ENCODE measurements around the gene GLIS1. TPM values are rescaled to one million over a fixed set of nuclear protein-coding genes. Genes with fewer than 3 reads are reported as not detected.

GLIS1 gene
- polyA plus RNA-seq, 1 donor (not counting 4 experiments of a cell fraction or from before 2014, with no cell fraction given) = not detected

GRCh38 chr1:53573522-53573921 is 165.4 kb downstream of the GLIS1 start:
- no peaks in the 10 kb centered on the region for H3K27me3 ChIP-seq (ENCODE audit: control insufficient read depth, extremely low read depth, insufficient read depth, low read length)
- H3K4me1 ChIP-seq (ENCODE audit: control insufficient read depth, extremely low read depth, insufficient read depth, low read length) = peaks cover 8% of the 10 kb centered on the region
- no peaks in the 10 kb centered on the region for H3K79me2 ChIP-seq (ENCODE audit: control insufficient read depth, insufficient read depth, low read length)
- DNase-seq (ENCODE audit: low read depth, low spot score) (no peak), FAIRE-seq (no peak)
- no peak overlapping the region for H2AFZ ChIP-seq (ENCODE audit: control insufficient read depth, low read length)
- no peaks in the 10 kb centered on the region for H4K20me1 ChIP-seq (ENCODE audit: control insufficient read depth, extremely low read depth, insufficient read depth, low read length)
- no peaks in the 10 kb centered on the region for H3K36me3 ChIP-seq (ENCODE audit: control insufficient read depth in 2 of 2, extremely low read depth in 1 of 2, insufficient read depth in 2 of 2, low read length in 2 of 2)
- no peak overlapping the region for H3K4me2 ChIP-seq (ENCODE audit: control insufficient read depth, extremely low read depth, insufficient read depth, low read depth, low read length)
- no peak overlapping the region for H3K4me3 ChIP-seq (ENCODE audit: control insufficient read depth in 2 of 3, extremely low read depth in 1 of 3, insufficient read depth in 2 of 3, low read depth in 1 of 3, low read length in 3 of 3)
- no peak overlapping the region for H3K9ac ChIP-seq (ENCODE audit: control insufficient read depth, extremely low read depth, insufficient read depth, low read length)
- H3K27ac ChIP-seq (ENCODE audit: control insufficient read depth, insufficient read depth, low read length) = no peak overlapping the region
- dilution Hi-C loops (cut with MboI; ENCODE audit: extremely low pct_ligation_motif_present, low sequenced_read_pairs) = no loop called here
- H3K9me3 ChIP-seq (ENCODE audit: control insufficient read depth, low read depth, low read length) = no peaks in the 10 kb centered on the region
- H3K9me1 ChIP-seq (ENCODE audit: control insufficient read depth, extremely low read depth, insufficient read depth, low read length) = no peaks in the 10 kb centered on the region
- TF ChIP-seq EZH2 (IDR thresholded peaks at IDR 0.05; ENCODE audit: low read length) = no peak
- TF ChIP-seq, protein P1, sequence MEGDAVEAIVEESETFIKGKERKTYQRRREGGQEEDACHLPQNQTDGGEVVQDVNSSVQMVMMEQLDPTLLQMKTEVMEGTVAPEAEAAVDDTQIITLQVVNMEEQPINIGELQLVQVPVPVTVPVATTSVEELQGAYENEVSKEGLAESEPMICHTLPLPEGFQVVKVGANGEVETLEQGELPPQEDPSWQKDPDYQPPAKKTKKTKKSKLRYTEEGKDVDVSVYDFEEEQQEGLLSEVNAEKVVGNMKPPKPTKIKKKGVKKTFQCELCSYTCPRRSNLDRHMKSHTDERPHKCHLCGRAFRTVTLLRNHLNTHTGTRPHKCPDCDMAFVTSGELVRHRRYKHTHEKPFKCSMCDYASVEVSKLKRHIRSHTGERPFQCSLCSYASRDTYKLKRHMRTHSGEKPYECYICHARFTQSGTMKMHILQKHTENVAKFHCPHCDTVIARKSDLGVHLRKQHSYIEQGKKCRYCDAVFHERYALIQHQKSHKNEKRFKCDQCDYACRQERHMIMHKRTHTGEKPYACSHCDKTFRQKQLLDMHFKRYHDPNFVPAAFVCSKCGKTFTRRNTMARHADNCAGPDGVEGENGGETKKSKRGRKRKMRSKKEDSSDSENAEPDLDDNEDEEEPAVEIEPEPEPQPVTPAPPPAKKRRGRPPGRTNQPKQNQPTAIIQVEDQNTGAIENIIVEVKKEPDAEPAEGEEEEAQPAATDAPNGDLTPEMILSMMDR (optimal IDR thresholded peaks at IDR 0.05 in 1 of 3, IDR thresholded peaks at IDR 0.05 in 1 of 3, conservative IDR thresholded peaks at IDR 0.05 in 1 of 3; ENCODE audit: extremely low read depth in 1 of 3, insufficient read depth in 2 of 3, low read length in 3 of 3) = no peak

DNA sequence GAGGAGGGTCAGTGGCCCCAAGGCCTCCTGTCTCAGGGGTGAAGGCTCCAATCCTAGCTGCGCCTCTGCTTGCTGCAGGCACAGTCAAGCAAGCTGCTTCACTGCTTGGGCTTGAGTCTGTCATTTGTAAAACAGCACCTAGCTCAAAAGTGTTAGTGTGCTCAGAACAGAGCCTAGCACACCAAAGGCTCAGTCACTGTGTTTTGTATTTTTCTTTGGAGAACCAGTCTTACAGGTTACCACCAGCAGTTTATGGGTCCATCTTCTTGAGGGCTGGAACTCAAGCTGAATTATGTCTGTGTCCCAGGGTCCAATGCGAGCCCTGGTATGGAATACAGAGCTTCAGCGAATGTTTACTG is 166.2 kb downstream of the GLIS1 start:
- Histone ChIP-seq H3K4me1 (ENCODE audit: control insufficient read depth, extremely low read depth, insufficient read depth, low read length) (peaks cover 8% of the 10 kb centered on the region), H3K27ac (ENCODE audit: control insufficient read depth, insufficient read depth, low read length) (no peak overlapping the region), H3K9ac (ENCODE audit: control insufficient read depth, extremely low read depth, insufficient read depth, low read length) (no peak overlapping the region), H3K79me2 (ENCODE audit: control insufficient read depth, insufficient read depth, low read length) (no peaks in the 10 kb centered on the region), H3K4me2 (ENCODE audit: control insufficient read depth, extremely low read depth, insufficient read depth, low read depth, low read length) (peak overlapping the region; percentile 15), H3K9me1 (ENCODE audit: control insufficient read depth, extremely low read depth, insufficient read depth, low read length) (no peaks in the 10 kb centered on the region), H3K36me3 (ENCODE audit: control insufficient read depth in 2 of 2, extremely low read depth in 1 of 2, insufficient read depth in 2 of 2, low read length in 2 of 2) (no peaks in the 10 kb centered on the region), H3K27me3 (ENCODE audit: control insufficient read depth, extremely low read depth, insufficient read depth, low read length) (no peaks in the 10 kb centered on the region), H3K9me3 (ENCODE audit: control insufficient read depth, low read depth, low read length) (no peaks in the 10 kb centered on the region), H4K20me1 (ENCODE audit: control insufficient read depth, extremely low read depth, insufficient read depth, low read length) (no peaks in the 10 kb centered on the region), H2AFZ (ENCODE audit: control insufficient read depth, low read length) (no peak overlapping the region), H3K4me3 (ENCODE audit: control insufficient read depth in 2 of 3, extremely low read depth in 1 of 3, insufficient read depth in 2 of 3, low read depth in 1 of 3, low read length in 3 of 3) (no peak overlapping the region)
- TF ChIP-seq EZH2 (IDR thresholded peaks at IDR 0.05; ENCODE audit: low read length) = no peak
- TF ChIP-seq, protein P1 (optimal IDR thresholded peaks at IDR 0.05 in 1 of 3, IDR thresholded peaks at IDR 0.05 in 1 of 3, conservative IDR thresholded peaks at IDR 0.05 in 1 of 3; ENCODE audit: extremely low read depth in 1 of 3, insufficient read depth in 2 of 3, low read length in 3 of 3) = no peak
- DNase-seq (ENCODE audit: low read depth, low spot score) (no peak), FAIRE-seq (no peak)
- dilution Hi-C loops (cut with MboI; ENCODE audit: extremely low pct_ligation_motif_present, low sequenced_read_pairs) = no loop called here

Measured in keratinocyte (primary cell).